Activated T-helper 2 cell treated with anti-CD3 and anti-CD28 coated beads, Interferon-gamma antibody, Interleukin-2, Interleukin-4, amounts not matched to agents 10 μg/mL and 5 μg/mL and 100 μg/mL, durations not matched to agents 14 hours and 24 hours and 36 hours (primary cell): ENCODE data around the gene STRBP. TPM values are rescaled to one million over a fixed set of nuclear protein-coding genes. Genes with fewer than 3 reads are reported as not detected.
"Not testable (repeated sequence)": the region's sequence is repeated elsewhere in the genome, so short reads cannot be mapped to it uniquely, and the experiment has no call there.

Source experiments
- DNase-seq: peaks from one replicate; pipeline ENCODE4 v3.0.0; 2021; ENCODE audit warnings: low spot score
- H3K27ac Mint-ChIP-seq: one replicate; pipeline ENCODE4 v1.8.0; 2021; ENCODE audit warnings: mixed read lengths
- H3K27me3 Mint-ChIP-seq: one replicate; pipeline ENCODE4 v1.8.0; 2021; ENCODE audit warnings: low read depth, mixed read lengths
- H3K36me3 Mint-ChIP-seq: one replicate; pipeline ENCODE4 v1.8.0; 2021; ENCODE audit warnings: low read depth, mixed read lengths
- H3K4me1 Mint-ChIP-seq: one replicate; pipeline ENCODE4 v1.8.0; 2021; ENCODE audit warnings: low read depth, mixed read lengths
- H3K4me3 Mint-ChIP-seq: one replicate; pipeline ENCODE4 v1.8.0; 2021; ENCODE audit warnings: low read depth, mild to moderate bottlenecking, moderate library complexity, mixed read lengths
- H3K9me3 Mint-ChIP-seq: one replicate; pipeline ENCODE4 v1.8.0; 2021; ENCODE audit warnings: mixed read lengths
- intact Hi-C: fragments of 100-400 bp; cut with micrococcal nuclease; formaldehyde crosslinking; loops from one replicate; pipeline ENCODE4 v1.15.1; 2023
- total RNA-seq: library from RNA; stranded (reverse); gene quantifications from 2 replicates; pipeline ENCODE4 v1.2.3, GENCODE V29; 2022

Gene STRBP
- total RNA-seq, 1 donor from 2014 or later = 19.9 TPM

DNA sequence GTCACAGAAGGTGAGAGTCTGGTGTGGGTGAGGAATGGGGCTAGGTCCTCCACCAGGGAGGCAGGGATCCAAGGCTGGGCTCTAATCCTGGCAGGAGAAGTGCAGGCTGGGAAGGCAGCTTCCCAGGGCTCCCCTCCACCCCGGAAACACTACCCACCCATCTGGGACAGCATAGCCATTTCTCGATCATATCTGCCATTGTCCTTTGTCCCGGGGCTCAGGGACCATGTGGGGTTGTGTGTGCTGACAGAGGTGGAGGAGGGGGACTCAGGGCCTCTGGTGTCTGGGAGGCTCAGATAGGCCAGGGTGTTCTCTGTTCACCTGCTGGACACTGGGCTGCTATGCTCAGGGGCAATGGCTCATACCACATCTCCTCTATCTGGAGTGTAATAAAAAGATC is 32.2 kb upstream of the STRBP start:
- no peaks in the 10 kb centered on the region for H3K36me3 Mint-ChIP-seq
- peaks cover 22% of the 10 kb centered on the region for H3K4me1 Mint-ChIP-seq
- no peaks in the 10 kb centered on the region for H3K9me3 Mint-ChIP-seq
- intact Hi-C loops = no loop called here
- no peak overlapping the region for H3K4me3 Mint-ChIP-seq
- H3K27me3 Mint-ChIP-seq = peaks cover 8% of the 10 kb centered on the region
- H3K27ac Mint-ChIP-seq = no peak overlapping the region
- no peak for DNase-seq

DNA sequence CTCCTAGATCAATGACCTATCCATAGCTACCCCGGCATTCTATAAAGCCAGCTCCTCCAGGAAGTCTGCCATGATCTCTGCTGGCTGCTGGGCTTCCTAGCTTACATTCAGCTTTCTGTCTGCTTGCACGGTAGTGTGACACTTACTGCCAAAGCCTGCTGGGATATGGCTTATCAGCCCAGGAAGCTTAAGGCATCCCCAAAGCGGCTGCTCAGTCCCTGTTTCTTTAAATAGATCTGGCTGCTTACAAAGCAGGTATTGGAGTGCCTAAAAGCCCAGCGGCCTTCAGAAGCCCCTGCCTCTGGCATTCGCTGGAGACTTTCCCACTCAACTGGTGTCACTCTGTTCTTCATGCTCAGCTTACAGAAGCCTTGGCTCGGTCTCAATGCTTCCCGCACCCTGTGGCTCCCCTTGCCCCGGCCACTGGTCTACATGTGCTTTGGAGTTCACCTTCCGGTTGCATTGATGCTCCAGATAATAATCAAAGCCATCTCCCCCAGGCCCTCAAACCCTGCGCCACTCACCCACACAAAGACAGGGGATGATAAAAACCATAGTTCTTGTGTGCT is 31.3 kb upstream of the STRBP start:
- H3K27ac Mint-ChIP-seq = no peak overlapping the region
- no peak for DNase-seq
- peaks cover 7% of the 10 kb centered on the region for H3K27me3 Mint-ChIP-seq
- H3K9me3 Mint-ChIP-seq = no peaks in the 10 kb centered on the region
- no peak overlapping the region for H3K4me3 Mint-ChIP-seq
- peaks cover 14% of the 10 kb centered on the region for H3K4me1 Mint-ChIP-seq
- no peaks in the 10 kb centered on the region for H3K36me3 Mint-ChIP-seq
- intact Hi-C loops = no loop called here

DNA sequence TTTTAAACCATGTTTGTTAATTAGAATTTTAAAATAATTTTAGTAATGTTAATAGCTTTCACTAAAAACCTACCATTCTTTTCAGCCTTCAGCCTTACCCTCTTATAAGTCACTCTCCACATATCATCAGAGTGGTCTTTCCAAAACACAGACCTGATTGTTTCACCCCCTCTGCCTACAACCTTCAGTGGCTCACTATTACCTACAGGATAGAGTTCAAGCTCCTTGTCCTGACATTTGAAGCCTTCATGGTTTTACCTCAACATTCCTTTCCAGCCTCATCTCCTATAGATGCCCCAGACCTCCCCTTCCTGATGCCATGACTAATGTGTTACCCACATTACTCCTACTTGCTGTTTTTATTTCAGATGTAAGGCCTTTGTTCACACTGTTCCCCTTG is 27.8 kb upstream of the STRBP start:
- H3K4me1 Mint-ChIP-seq = no peaks in the 10 kb centered on the region
- H3K9me3 Mint-ChIP-seq = no peaks in the 10 kb centered on the region
- no peaks in the 10 kb centered on the region for H3K36me3 Mint-ChIP-seq
- H3K27me3 Mint-ChIP-seq = peaks cover 6% of the 10 kb centered on the region
- DNase-seq = no peak
- no peak overlapping the region for H3K27ac Mint-ChIP-seq
- H3K4me3 Mint-ChIP-seq = no peak overlapping the region
- intact Hi-C loops = no loop called here

DNA sequence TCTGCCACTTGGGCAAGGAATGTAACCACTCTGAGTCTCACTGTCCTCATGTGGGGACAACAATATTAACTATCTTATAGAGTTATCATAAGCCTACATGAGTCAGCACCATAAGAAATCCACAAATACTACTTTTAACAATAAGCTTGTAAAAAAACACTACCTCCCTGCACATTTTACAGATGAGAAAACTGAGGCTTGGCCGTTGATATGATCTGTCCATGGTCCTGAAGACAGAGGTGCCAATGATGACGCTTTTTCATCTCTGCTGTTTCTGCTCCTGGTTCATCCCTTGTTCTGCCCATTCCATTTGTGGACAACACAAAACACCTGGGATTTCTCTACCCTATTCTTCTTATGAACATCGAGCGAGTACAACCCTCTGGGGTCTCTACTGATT is 23.4 kb upstream of the STRBP start:
- H3K27me3 Mint-ChIP-seq = peaks cover 5% of the 10 kb centered on the region
- no peak overlapping the region for H3K4me3 Mint-ChIP-seq
- no peak for DNase-seq
- H3K36me3 Mint-ChIP-seq = no peaks in the 10 kb centered on the region
- H3K9me3 Mint-ChIP-seq = no peaks in the 10 kb centered on the region
- intact Hi-C loops = no loop called here
- no peaks in the 10 kb centered on the region for H3K4me1 Mint-ChIP-seq
- H3K27ac Mint-ChIP-seq = no peak overlapping the region

DNA sequence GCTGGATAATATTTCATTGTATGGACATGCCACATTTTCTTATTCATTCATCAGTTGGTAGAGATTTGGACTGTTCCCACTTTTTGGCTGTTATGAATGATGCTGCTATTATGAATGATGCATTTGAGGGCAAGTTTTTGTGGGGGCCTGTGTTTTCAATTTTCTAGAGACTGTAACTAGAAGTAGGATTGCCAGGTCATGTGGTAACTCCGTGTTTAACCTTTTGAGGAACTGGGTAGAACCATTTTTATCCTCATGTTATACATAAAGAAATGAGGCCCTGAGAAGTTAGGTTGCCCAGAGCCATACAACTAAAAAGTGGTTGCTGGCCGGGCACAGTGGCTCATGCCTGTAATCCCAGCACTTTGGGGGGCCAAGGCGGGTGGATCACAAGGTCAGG is 22.4 kb upstream of the STRBP start:
- Mint-ChIP-seq H3K9me3 (no peaks in the 10 kb centered on the region), H3K4me1 (no peaks in the 10 kb centered on the region), H3K27me3 (peaks cover 2% of the 10 kb centered on the region), H3K4me3 (no peak overlapping the region), H3K36me3 (no peaks in the 10 kb centered on the region), H3K27ac (no peak overlapping the region)
- no peak for DNase-seq
- intact Hi-C loops = no loop called here

DNA sequence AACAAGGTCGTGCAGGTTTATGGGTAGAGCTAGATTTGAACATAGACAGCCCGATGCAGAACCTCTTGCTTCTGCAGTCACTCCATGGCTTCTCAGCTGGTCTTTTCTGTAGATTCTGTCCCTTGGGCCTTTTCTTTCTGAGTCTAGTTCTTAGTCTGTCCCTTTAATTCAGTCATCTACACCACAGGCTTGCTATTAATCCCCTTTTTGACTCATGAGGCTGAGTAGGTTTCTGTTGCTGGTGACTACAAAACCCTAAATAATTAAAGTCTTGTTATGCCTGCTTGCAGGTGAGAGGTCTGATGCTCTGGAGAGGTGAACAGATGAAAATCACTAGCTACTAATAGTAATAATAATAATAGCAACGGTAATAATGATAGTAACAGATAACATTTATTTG is 19.3 kb upstream of the STRBP start:
- H3K9me3 Mint-ChIP-seq = no peaks in the 10 kb centered on the region
- intact Hi-C loops = no loop called here
- peaks cover 2% of the 10 kb centered on the region for H3K27me3 Mint-ChIP-seq
- no peaks in the 10 kb centered on the region for H3K4me1 Mint-ChIP-seq
- no peak overlapping the region for H3K27ac Mint-ChIP-seq
- H3K4me3 Mint-ChIP-seq = no peak overlapping the region
- no peaks in the 10 kb centered on the region for H3K36me3 Mint-ChIP-seq
- DNase-seq = no peak

DNA sequence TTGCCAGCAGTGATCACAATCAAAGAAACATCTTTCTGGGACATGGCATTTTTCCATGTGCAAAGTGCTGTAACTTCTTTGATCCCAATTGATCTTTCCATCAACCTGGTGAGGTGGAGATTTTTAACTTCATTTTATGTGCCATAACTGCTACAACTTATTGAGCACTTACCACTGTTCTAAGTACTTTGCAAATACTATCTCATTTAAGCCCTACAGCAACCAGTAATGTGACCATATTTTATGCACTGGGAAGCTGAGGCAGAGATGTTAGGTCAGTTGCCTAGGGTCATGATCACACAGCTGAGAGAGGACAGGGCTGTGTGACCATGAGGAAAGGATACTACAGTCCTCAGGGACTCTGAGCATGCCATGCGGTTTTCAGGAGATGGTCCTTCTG is 17.9 kb upstream of the STRBP start:
- Mint-ChIP-seq H3K9me3 (no peaks in the 10 kb centered on the region), H3K36me3 (no peaks in the 10 kb centered on the region), H3K4me1 (no peaks in the 10 kb centered on the region), H3K27ac (no peak overlapping the region), H3K27me3 (peaks cover 2% of the 10 kb centered on the region), H3K4me3 (no peak overlapping the region)
- DNase-seq = no peak
- intact Hi-C loops = no loop called here

DNA sequence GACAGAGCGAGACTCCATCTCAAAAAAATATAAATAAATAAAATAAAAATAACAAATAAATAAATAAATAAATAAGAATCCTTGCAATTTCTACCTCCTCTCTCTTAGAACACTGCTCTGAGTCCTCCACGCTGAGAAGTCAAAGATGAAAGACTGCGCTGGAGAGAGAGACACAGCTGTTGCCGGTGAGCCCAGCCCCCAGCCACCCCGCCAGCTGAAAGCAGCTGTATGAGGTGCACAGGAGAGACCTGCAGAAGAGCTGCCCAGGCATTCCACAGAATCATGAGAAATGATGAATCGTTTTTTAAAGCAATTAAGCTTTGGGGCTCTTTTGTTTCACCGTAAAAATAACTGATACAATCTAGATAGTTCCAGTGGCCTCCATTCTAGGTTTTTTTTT is 16.3 kb upstream of the STRBP start:
- no peaks in the 10 kb centered on the region for H3K4me1 Mint-ChIP-seq

DNA sequence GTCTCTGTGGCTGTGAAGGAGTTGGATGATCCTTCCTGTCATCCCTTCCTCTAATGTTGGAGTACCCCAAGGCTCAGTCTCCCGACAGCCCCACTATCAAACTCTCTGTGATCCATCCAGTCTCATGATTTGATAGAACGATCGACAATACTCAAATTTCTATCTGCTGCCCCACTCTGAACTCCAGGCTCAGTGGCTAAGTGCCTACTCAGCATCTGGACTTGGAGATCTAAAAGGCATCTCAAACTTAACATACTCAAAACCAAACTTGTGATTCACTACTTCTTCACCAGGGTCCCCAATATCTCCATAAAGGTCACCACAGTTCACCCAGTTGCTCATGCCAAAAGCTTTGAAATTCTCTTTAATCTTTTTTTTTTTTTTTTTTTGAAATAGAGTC is 15.1 kb upstream of the STRBP start:
- H3K4me3 Mint-ChIP-seq = no peak overlapping the region
- DNase-seq = no peak
- no peak overlapping the region for H3K27ac Mint-ChIP-seq
- peaks cover under 1% of the 10 kb centered on the region for H3K4me1 Mint-ChIP-seq
- H3K9me3 Mint-ChIP-seq = no peaks in the 10 kb centered on the region
- H3K27me3 Mint-ChIP-seq = peaks cover 8% of the 10 kb centered on the region
- H3K36me3 Mint-ChIP-seq = no peaks in the 10 kb centered on the region
- intact Hi-C loops = no loop called here

More for the DNA sequence above, 16.3 kb upstream of the STRBP start:
- H3K27ac Mint-ChIP-seq = no peak overlapping the region
- H3K36me3 Mint-ChIP-seq = no peaks in the 10 kb centered on the region
- H3K27me3 Mint-ChIP-seq = peaks cover 2% of the 10 kb centered on the region
- intact Hi-C loops = no loop called here
- H3K4me3 Mint-ChIP-seq = no peak overlapping the region
- H3K9me3 Mint-ChIP-seq = no peaks in the 10 kb centered on the region
- no peak for DNase-seq

DNA sequence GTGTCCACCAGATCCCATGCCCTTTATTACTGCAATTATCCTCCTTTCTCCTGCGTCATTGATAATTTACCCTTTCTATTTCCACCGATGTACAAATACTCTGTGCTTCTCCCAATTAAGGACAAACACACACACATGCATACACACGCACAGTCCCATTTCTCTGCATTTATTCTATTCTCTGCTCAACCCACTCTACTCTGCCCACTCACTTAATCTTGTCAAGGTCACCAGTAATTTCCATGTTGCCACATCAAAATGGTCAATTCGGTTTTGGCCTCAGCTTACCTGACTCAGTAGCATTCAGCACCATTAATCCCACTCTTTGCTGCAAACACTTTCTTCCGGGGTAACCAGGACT is 14.6 kb upstream of the STRBP start:
- Mint-ChIP-seq H3K4me3 (no peak overlapping the region), H3K9me3 (no peaks in the 10 kb centered on the region), H3K36me3 (no peaks in the 10 kb centered on the region), H3K27me3 (peaks cover 8% of the 10 kb centered on the region), H3K27ac (no peak overlapping the region), H3K4me1 (peaks cover 2% of the 10 kb centered on the region)
- DNase-seq = no peak
- intact Hi-C loops = no loop called here

DNA sequence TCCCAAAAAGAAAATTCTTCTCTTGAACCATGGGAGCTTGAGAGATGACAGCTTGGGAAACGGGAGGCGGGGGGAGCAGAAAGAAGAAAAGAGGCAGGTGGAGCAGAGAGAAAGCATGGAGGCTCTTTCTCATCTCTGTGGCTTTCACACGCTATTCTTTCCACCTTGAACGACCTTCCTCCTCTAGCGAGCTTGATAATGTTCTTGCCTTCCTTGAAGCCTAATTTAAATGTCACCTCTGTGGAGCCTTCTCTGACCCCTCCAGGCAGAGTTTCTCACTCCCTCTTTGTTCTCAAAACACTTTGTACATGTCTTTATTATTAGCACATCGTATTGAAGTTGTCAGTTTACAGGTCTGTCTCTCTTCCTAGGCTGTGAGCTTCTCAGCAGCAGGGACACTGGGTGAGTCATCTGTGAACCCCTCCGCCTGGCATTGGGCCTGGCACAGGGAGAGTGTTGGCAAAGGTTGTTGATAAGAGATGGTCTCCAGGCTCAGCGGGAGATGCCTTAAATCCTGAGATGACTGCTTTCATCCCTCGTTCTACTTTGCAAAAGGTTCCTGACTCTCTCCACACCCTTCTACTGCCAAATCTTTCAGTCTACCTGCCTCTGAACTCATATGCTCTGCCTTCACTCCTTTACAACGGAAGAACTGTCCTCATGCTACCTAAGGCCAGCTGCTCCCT is 14.1 kb upstream of the STRBP start:
- no peaks in the 10 kb centered on the region for H3K36me3 Mint-ChIP-seq
- intact Hi-C loops = no loop called here

DNA sequence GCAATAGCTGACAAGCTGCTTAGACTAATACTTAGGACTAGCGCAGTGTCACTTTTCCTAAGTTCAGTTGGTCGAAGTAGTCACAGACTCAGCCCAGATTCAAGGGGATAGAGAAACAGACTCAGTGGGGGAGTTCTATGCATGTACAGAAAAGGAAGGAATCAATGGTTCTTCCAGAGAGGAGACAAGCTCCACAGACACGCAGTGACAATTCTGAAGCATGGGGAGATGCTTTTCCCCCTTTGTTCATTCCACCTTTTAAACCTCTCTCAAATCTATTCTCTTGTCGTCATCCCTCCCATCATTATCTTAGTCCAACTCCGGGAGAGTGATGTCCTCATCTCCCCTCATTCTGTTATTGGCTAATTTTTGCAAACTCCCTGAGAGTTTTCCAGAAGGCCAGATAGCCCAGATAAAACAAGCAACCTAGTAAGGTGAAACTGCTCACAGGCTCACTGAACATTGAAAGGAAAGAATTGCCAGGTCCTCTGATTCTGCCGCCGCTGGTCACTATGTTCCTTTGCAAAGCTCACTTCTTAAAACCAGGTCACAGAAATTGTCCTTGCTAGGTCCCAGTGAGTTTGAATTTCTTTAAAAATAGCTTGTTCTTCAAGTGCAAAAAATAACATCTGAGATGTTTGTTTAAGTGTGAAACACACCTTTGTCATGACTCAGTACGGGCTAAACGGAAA is 13.4 kb upstream of the STRBP start:
- Mint-ChIP-seq H3K27ac (no peak overlapping the region), H3K27me3 (peaks cover 8% of the 10 kb centered on the region), H3K9me3 (no peaks in the 10 kb centered on the region), H3K4me1 (peaks cover 2% of the 10 kb centered on the region), H3K36me3 (no peaks in the 10 kb centered on the region), H3K4me3 (no peak overlapping the region)
- intact Hi-C loops = no loop called here
- no peak for DNase-seq

More for the DNA sequence above, 14.1 kb upstream of the STRBP start:
- H3K4me3 Mint-ChIP-seq = no peak overlapping the region
- peaks cover 2% of the 10 kb centered on the region for H3K4me1 Mint-ChIP-seq
- no peak overlapping the region for H3K27ac Mint-ChIP-seq
- no peak for DNase-seq
- peaks cover 8% of the 10 kb centered on the region for H3K27me3 Mint-ChIP-seq
- no peaks in the 10 kb centered on the region for H3K9me3 Mint-ChIP-seq

DNA sequence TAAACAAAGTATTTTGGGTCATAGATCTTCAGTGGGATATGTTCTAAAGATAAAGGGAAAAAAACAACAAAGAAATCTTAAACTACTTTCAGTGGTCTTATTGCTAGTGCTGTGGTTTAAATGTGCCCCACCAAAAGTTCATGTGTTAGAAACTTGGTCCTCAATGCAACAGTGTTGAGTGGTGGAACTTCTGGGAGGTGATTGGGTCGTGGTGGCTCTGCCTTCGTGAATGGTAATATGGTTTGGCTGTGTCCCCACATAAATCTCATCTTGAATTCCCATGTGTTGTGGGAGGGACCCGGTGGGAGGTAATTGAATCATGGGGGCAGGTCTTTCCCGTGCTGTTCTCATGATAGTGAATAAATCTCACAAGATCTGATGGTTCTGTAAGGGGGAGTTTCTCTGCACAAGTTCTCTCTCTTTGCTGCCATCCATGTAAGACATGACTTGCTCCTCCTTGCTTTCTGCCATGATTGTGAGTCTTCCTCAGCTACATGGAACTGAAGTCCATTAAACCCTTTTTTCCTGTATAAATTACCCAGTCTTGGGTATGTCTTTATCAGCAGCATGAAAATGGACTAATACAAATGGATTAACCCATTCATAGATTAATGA is 10.6 kb upstream of the STRBP start:
- H3K4me3 Mint-ChIP-seq, H3K9me3 Mint-ChIP-seq, intact Hi-C loops, H3K4me1 Mint-ChIP-seq, H3K27ac Mint-ChIP-seq, H3K36me3 Mint-ChIP-seq, DNase-seq: not testable (repeated sequence)
- peaks cover 13% of the 10 kb centered on the region for H3K27me3 Mint-ChIP-seq
